Brain pericyte (primary cell): ENCODE results near the gene SMAD3.
"Not testable (repeated sequence)": the region's sequence is repeated elsewhere in the genome, so short reads cannot be mapped to it uniquely, and the experiment has no call there.

Experiments
- DNase-seq: peaks from one replicate; pipeline ENCODE4 v3.0.0-alpha.2; 2012; ENCODE audit warnings: low read depth, low spot score

The SMAD3 gene

DNA sequence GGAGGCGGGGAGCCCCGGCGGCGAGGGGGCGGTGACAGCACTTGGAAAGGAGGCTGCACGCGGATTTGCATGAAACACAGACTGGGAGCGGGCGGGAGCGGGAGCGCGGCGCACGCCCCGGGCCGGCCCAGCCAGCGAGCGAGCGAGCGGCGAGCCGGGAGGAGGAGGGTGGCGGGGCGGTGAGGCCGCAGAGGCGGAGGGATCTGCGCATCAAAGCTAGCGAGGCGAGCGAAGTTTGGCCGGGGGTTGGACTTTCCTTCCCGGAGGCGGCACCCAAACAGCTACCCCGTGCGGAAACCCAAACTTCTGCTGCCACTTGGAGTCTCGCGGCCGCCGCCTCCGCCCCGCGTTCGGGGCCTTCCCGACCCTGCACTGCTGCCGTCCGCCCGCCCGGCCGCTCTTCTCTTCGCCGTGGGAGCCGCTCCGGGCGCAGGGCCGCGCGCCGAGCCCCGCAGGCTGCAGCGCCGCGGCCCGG lies at the start of gene SMAD3:
Gene SMAD3, plus strand, starts transcription at position 72 of the 475 bp plus-strand sequence. CDS start 553 bp downstream, outside the sequence.
- no peak for DNase-seq

DNA sequence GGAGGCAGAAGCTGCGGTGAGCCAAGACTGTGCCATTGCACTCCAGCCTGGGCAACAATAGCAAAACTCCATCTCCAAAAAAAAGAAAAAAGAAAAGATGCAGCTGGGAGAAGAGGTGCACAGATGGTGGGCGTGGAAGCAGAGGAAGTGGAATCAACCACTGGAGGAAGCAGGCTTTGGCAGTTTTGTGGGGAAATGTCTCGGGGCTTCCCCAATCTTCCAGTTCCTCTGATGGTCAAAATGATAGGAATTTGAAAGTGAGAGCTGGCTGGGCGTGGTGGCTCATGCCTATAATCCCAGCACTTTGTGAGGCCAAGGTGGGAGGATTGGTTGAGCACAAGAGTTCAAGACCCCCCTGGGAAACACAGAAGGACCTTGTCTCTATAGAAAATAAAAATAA lies 48.1 kb upstream of the SMAD3 start:
- DNase-seq = no peak

DNA sequence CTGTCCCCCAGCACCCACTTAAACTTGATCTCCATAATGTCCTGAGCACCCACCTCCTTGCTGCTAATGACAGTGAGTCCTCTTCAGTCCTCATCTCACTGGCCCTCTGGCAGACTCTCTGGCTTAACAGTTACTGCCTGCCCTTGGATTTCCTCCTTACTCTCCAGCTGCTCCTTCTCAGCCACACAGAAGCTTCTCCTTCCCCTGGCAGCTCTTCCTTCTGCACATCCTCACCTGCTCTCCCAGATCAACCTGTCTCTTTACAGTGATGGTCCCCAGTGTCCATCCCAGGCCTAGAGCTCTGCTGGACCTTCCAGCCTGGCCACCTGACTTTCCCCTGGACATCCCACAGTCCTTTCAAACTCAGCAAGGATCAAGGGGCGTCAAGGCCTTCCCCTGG lies 47.4 kb upstream of the SMAD3 start:
- DNase-seq = no peak

- DNase-seq = no peak
Observed at GRCh38 chr15:67018441-67018840, 47.0 kb upstream of the SMAD3 start.

DNA sequence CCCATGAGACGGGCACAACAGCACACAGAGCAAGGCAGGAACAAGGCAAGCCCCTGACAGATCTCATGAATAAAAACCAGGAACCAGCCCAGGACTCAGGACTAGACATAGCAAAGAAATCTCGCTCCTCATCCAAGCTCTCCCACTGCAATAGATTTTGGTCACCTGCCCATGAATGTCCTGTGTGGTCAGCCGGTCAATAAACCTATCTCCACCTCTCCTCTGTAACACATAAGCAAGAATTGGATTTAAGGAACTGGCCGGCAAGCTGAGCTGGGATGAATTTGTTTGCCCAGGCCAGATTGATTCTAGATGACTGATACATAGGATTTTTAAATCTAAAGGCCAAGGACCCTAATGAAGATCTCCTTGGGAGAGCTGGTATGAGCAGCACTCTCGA lies 46.3 kb upstream of the SMAD3 start:
- DNase-seq = no peak

DNA sequence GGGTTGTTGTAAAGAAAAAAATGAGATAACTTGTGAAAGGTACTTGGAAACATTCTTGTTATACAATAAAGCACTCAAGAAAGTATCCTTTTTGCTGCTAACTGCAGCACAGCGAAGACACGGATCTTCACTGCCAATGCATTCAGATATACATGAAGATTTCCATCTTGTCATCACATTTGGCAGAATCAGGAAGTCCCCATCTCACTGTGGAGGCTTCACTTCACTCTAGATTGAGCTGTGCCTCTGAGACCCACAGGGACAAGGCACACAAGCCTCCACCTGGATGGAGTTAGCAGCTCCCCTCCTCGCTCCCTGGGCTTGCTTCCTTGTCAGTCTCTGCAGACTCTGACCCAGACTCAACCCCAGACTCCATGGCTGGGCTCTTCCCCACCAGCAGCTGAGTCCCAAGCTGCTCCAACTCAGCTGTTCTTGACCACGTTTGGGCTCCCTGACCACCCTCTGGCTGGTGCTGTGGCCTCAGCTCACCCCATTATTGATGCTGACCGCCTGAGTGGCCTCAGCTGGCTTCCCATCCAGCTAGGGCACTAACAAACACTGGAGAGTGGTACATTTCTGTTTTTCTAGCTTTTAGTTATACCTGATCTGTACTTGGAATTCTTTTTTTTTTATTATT lies 45.4 kb upstream of the SMAD3 start:
- DNase-seq = no peak

DNA sequence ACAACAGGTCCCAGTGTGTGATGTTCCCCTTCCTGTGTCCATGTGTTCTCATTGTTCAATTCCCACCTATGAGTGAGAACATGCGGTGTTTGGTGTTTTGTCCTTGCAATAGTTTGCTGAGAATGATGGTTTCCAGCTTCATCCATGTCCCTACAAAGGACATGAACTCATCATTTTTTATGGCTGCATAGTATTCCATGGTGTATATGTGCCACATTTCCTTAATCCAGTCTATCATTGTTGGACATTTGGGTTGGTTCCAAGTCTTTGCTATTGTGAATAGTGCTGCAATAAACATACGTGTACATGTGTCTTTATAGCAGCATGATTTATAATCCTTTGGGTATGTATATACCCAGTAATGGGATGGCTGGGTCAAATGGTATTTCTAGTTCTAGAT lies 44.7 kb upstream of the SMAD3 start:
- DNase-seq = not testable (repeated sequence)

DNA sequence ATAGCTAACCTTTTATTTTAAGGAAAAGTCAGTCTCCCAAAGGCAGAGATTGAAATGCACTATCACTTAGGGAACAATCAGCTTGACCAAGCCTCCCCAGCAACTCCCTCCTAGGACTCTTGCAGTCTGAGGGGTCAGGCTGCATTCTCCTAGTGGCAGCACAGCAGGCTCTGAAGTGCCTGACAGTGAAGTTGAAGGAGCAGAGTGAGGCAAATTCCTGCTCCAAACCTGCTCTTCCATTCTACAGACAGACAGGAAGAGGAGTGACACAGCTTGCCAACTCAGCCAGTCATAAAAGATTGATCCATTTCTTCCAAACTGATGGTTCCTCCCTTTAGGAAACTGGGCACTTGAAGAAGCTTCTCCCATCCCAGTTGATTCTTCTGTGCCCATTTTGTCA lies 43.9 kb upstream of the SMAD3 start:
- no peak for DNase-seq

GRCh38 chr15:67022587-67023105 lies 42.8 kb upstream of the SMAD3 start:
- no peak for DNase-seq

GRCh38 chr15:67023517-67024313 lies 41.7 kb upstream of the SMAD3 start:
- no peak for DNase-seq

DNA sequence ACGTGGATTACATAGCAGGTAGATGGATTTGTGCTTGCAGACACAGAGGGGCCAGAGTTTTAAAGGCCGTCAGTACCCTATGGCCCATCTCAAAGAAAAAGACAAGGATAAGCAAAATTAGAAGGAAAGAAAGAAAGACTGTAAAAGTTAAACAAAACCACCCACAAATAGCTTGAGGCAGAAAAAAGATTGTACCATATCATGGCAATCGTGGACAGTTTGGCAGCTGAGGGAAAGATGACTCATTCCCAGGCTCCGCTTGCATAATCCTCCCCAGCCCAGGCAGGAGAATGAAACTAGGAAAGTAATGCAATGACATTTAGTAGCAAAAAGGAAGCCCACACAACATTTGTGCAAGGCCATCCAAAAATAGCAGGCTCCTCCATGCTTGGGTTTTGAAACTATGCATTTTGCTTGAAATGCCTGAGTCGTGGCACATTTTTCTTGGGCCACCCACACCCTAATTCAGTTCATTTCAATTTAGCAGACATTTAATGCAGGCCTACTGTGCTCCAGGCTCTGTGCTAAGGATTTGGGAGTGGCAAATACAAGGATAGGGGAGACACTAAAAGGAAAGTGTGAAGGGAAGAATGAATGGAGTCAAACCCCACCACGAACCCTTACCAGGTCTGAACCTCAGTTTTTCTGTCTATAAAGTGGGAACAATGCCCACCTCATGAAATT lies 40.9 kb upstream of the SMAD3 start:
- DNase-seq = peak; percentile 83

- no peak for DNase-seq
Observed at GRCh38 chr15:67024998-67025368, 40.4 kb upstream of the SMAD3 start.

- DNase-seq = no peak
Observed at GRCh38 chr15:67025719-67026609, 39.4 kb upstream of the SMAD3 start.

DNA sequence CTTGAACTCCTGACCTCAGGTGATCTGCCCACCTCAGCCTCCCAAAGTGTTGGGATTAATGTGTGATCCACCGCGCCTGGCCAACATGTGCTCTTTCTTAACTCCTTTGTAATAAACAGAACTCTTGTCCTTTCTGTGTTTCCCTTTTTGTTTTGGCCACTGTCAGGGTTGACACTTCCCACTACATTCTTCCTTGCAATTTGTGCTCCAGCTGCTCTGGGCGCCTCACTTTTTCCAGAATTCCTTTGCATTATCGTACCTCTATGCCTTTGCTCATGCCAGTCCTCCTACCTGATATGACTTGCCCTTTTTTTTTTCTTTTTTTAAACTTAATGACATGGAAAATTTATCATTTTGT lies 38.8 kb upstream of the SMAD3 start:
- DNase-seq = no peak

GRCh38 chr15:67028440-67028839 lies 37.0 kb upstream of the SMAD3 start:
- DNase-seq = not testable (repeated sequence)

DNA sequence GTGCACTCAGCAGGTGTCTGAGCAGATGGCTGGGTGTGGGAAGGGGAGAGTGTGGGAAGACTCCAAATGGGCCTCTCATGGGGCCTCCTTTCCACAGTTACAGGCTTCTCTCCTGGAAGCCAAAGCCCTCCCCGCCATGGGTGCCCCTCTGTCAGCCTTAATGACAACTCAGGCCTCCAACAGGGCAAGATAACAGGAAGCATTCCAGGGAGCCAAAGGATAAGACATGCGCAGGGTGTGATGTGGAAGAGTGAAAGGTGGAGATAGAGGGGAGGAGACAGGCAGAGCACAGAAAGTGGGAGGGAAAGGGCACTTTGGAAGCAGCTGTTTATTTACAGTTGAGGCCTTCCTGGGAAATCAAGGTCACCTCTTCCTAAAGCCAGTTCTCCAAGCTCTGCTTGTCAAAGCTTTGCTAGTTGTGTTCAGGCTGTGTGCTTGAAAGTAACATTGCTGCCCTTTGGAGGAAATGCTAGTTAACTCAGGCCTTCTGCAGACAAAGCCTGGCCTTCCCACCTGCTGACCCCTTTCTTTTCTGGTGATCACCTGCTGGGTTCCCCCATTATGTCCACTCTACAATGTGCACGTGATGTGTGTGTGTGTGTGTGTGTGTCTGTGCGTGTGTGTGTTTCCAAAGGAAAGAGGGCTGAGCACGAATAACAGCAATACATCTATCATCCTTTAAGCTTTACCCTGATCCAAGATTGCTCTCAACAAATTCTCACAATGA lies 35.2 kb upstream of the SMAD3 start:
- no peak for DNase-seq

- no peak for DNase-seq
Observed at GRCh38 chr15:67031331-67031730, 34.1 kb upstream of the SMAD3 start.

GRCh38 chr15:67032608-67033007 lies 32.8 kb upstream of the SMAD3 start:
- no peak for DNase-seq

- no peak for DNase-seq
Observed at GRCh38 chr15:67033012-67033411, 32.4 kb upstream of the SMAD3 start.

GRCh38 chr15:67033571-67034044 lies 31.8 kb upstream of the SMAD3 start:
- DNase-seq = no peak

- no peak for DNase-seq
Observed at GRCh38 chr15:67035886-67036285, 29.5 kb upstream of the SMAD3 start.
